ENCODE results near the gene TMTC1. TPM values are rescaled to one million over a fixed set of nuclear protein-coding genes. Genes with fewer than 3 reads are reported as not detected.

Gene TMTC1
- total and polyA plus RNA-seq, 5 donors from 2014 or later: not detected

DNA sequence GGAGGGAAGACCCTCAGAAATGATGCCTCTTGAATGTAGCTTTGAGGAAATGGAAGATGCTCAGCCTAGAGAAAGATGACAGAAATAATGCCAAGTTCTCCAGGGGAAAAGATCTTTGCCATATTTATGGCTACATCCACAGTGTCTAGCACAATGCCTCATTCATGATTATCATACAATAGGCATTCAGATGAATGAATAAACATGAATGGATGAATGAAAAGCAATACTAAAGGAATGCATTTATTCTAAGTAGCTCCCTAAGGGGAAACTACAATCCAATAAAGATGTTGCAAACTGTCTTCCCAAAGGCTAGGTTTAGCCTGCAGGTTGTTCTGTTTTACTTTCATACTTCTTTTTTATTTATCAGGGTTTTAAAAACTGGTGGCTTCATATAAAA, 12.0 kb downstream of the TMTC1 start:
- H3K4me3 ChIP-seq (ENCODE audit: low read depth, low read length): no peak overlapping the region
- no peaks in the 10 kb centered on the region for H3K4me1 Mint-ChIP-seq
- no peak overlapping the region for H3K27ac ChIP-seq (ENCODE audit: insufficient read depth, low read length, poor library complexity, severe bottlenecking)
- no peak overlapping the region for H3K27ac Mint-ChIP-seq
- peaks cover 8% of the 10 kb centered on the region for H3K27me3 Mint-ChIP-seq
- no peaks in the 10 kb centered on the region for H3K36me3 ChIP-seq (ENCODE audit: control insufficient read depth, insufficient read depth, low read length)
- ATAC-seq (ENCODE audit: low read depth in 2 of 2) (no peak), DNase-seq (no peak)
- no peaks in the 10 kb centered on the region for H3K4me1 ChIP-seq (ENCODE audit: control insufficient read depth, insufficient read depth, low read length, poor library complexity, severe bottlenecking)
- H3K9me3 Mint-ChIP-seq: peaks cover 0 to 14% (median 7%) of the 10 kb centered on the region in 7 donors
- H3K27me3 ChIP-seq (ENCODE audit: control insufficient read depth, insufficient read depth, low read length): no peaks in the 10 kb centered on the region
- no peaks in the 10 kb centered on the region for H3K9me3 ChIP-seq (ENCODE audit: control insufficient read depth in 2 of 2, low read length in 2 of 2)
- no peak overlapping the region for H3K4me3 Mint-ChIP-seq
- no peaks in the 10 kb centered on the region for H3K36me3 Mint-ChIP-seq

DNA sequence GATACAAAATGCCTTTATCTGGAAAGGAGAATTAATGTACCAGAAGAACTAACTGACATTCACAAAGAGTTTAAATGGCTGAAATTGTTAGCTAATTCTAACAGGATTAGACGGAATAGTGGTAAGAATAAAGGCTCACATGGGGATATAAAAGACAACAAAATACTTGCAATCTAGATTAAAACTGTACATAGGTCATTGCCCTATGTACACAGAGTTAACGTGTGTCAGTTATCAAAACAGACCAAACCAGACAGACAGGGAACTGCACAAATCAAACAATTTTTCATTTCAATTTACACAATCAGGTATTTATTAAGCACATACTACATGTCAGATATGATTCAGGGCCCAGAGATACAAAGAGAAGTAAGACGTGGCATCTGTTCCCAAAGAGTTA, 12.6 kb downstream of the TMTC1 start:
- H3K27ac ChIP-seq (ENCODE audit: insufficient read depth, low read length, poor library complexity, severe bottlenecking): no peak overlapping the region
- H3K9me3 Mint-ChIP-seq: peaks cover 0 to 12% (median 7%) of the 10 kb centered on the region in 7 donors
- DNase-seq (no peak), ATAC-seq (ENCODE audit: low read depth in 2 of 2) (no peak)
- no peak overlapping the region for H3K4me3 ChIP-seq (ENCODE audit: low read depth, low read length)
- no peak overlapping the region for H3K4me3 Mint-ChIP-seq
- no peaks in the 10 kb centered on the region for H3K27me3 ChIP-seq (ENCODE audit: control insufficient read depth, insufficient read depth, low read length)
- H3K36me3 Mint-ChIP-seq: no peaks in the 10 kb centered on the region
- no peaks in the 10 kb centered on the region for H3K4me1 Mint-ChIP-seq
- no peak overlapping the region for H3K27ac Mint-ChIP-seq
- peaks cover 8% of the 10 kb centered on the region for H3K27me3 Mint-ChIP-seq
- H3K4me1 ChIP-seq (ENCODE audit: control insufficient read depth, insufficient read depth, low read length, poor library complexity, severe bottlenecking): no peaks in the 10 kb centered on the region
- H3K9me3 ChIP-seq (ENCODE audit: control insufficient read depth in 2 of 2, low read length in 2 of 2): no peaks in the 10 kb centered on the region
- no peaks in the 10 kb centered on the region for H3K36me3 ChIP-seq (ENCODE audit: control insufficient read depth, insufficient read depth, low read length)

DNA sequence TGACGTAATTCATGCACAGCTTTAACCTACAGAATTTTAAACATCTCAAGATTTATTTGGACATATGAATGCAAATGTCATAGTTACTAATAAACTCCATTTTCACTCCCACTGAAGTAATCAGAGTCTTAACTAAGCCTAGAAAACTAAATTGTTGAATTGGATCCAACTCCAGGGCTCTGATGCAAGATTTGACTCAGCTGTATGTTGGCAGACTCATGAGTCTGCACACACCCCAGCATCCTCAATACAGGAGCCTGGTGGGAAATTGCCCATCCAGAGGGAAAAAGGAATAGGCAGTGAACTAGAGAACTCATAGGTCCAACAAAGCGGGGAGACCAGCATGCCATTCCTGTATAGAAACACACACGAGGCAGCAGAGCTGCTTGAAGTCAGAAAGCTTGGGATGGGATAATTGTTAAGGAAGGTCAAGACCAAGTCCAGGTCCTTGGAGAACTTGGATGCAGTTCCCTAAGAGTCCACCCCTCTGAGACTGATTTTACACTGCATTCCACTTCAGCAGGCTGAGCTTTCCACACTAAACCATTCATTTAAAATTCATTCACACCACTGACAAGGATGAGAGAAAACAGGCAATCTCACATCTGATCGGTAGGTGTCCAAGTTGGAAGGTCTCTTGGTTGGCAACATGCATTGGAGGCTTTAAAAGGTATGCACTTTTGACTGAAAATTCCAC, 14.4 kb downstream of the TMTC1 start:
- Mint-ChIP-seq H3K27ac (no peak overlapping the region), H3K4me1 (no peaks in the 10 kb centered on the region), H3K4me3 (no peak overlapping the region), H3K9me3 (peaks cover 0 to 3% (median 0%) of the 10 kb centered on the region in 7 donors), H3K27me3 (peaks cover 8% of the 10 kb centered on the region), H3K36me3 (no peaks in the 10 kb centered on the region)
- H3K4me3 ChIP-seq (ENCODE audit: low read depth, low read length): no peak overlapping the region
- H3K27me3 ChIP-seq (ENCODE audit: control insufficient read depth, insufficient read depth, low read length): no peaks in the 10 kb centered on the region
- no peaks in the 10 kb centered on the region for H3K36me3 ChIP-seq (ENCODE audit: control insufficient read depth, insufficient read depth, low read length)
- ATAC-seq (ENCODE audit: low read depth in 2 of 2) (no peak), DNase-seq (no peak)
- no peak overlapping the region for H3K27ac ChIP-seq (ENCODE audit: insufficient read depth, low read length, poor library complexity, severe bottlenecking)
- no peaks in the 10 kb centered on the region for H3K4me1 ChIP-seq (ENCODE audit: control insufficient read depth, insufficient read depth, low read length, poor library complexity, severe bottlenecking)
- H3K9me3 ChIP-seq (ENCODE audit: control insufficient read depth in 2 of 2, low read length in 2 of 2): no peaks in the 10 kb centered on the region

DNA sequence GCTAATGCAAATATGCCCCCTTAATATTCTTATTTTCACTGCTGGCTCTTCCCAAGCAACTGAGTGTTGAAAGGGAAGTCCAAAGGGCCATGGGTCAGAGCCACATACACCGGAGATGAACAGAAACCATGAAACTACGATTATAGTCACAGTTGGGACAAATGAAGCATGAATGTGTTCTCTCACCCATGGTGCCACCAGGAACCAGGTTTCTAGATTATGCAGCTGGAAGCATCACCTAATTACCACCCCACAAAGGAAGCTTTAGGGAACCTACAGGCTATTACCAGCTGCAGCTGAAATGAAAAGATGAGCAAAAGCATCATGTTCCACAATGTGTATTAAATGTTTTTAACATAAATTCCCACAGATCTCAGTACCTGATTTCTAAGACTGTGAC, 15.4 kb downstream of the TMTC1 start:
- Mint-ChIP-seq H3K4me3 (no peak overlapping the region), H3K4me1 (no peaks in the 10 kb centered on the region), H3K27ac (no peak overlapping the region), H3K27me3 (no peaks in the 10 kb centered on the region), H3K36me3 (no peaks in the 10 kb centered on the region), H3K9me3 (peaks cover 0 to 3% (median 0%) of the 10 kb centered on the region in 7 donors)
- Histone ChIP-seq H3K36me3 (ENCODE audit: control insufficient read depth, insufficient read depth, low read length) (no peaks in the 10 kb centered on the region), H3K4me3 (ENCODE audit: low read depth, low read length) (no peak overlapping the region), H3K9me3 (ENCODE audit: control insufficient read depth in 2 of 2, low read length in 2 of 2) (no peaks in the 10 kb centered on the region), H3K27me3 (ENCODE audit: control insufficient read depth, insufficient read depth, low read length) (no peaks in the 10 kb centered on the region), H3K4me1 (ENCODE audit: control insufficient read depth, insufficient read depth, low read length, poor library complexity, severe bottlenecking) (no peaks in the 10 kb centered on the region), H3K27ac (ENCODE audit: insufficient read depth, low read length, poor library complexity, severe bottlenecking) (no peak overlapping the region)
- no peak for DNase-seq
- ATAC-seq (ENCODE audit: low read depth in 2 of 2): no peak

DNA sequence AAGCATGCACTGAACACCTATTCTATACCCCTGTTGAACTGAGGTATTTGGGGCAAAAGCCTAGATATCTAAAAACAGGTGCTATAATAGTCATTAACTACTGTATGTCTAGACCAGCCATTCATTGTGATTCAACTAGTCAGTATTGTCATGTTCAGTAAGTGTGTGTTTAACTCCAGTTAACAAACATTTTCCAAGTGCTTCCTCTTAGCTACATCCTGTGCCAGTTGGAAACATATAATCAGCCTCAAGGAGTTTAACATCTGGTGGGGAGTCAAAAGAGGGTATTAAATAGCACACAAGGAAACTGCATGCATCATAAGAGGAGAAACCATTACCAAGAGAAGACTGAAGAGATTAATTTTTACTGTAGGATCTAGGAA, 20.4 kb downstream of the TMTC1 start:
- no peak for ATAC-seq (ENCODE audit: low read depth in 2 of 2)
- no peak overlapping the region for H3K27ac Mint-ChIP-seq
- H3K36me3 Mint-ChIP-seq: no peaks in the 10 kb centered on the region
- H3K27me3 Mint-ChIP-seq: no peaks in the 10 kb centered on the region
- H3K9me3 ChIP-seq (ENCODE audit: control insufficient read depth in 2 of 2, low read length in 2 of 2): no peaks in the 10 kb centered on the region
- H3K9me3 Mint-ChIP-seq: peaks cover 0 to 2% (median 0%) of the 10 kb centered on the region in 7 donors
- no peak for DNase-seq
- H3K4me3 Mint-ChIP-seq: no peak overlapping the region
- no peaks in the 10 kb centered on the region for H3K27me3 ChIP-seq (ENCODE audit: control insufficient read depth, insufficient read depth, low read length)
- H3K27ac ChIP-seq (ENCODE audit: insufficient read depth, low read length, poor library complexity, severe bottlenecking): no peak overlapping the region
- H3K4me3 ChIP-seq (ENCODE audit: low read depth, low read length): no peak overlapping the region
- H3K36me3 ChIP-seq (ENCODE audit: control insufficient read depth, insufficient read depth, low read length): no peaks in the 10 kb centered on the region
- H3K4me1 Mint-ChIP-seq: no peaks in the 10 kb centered on the region
- H3K4me1 ChIP-seq (ENCODE audit: control insufficient read depth, insufficient read depth, low read length, poor library complexity, severe bottlenecking): no peaks in the 10 kb centered on the region

DNA sequence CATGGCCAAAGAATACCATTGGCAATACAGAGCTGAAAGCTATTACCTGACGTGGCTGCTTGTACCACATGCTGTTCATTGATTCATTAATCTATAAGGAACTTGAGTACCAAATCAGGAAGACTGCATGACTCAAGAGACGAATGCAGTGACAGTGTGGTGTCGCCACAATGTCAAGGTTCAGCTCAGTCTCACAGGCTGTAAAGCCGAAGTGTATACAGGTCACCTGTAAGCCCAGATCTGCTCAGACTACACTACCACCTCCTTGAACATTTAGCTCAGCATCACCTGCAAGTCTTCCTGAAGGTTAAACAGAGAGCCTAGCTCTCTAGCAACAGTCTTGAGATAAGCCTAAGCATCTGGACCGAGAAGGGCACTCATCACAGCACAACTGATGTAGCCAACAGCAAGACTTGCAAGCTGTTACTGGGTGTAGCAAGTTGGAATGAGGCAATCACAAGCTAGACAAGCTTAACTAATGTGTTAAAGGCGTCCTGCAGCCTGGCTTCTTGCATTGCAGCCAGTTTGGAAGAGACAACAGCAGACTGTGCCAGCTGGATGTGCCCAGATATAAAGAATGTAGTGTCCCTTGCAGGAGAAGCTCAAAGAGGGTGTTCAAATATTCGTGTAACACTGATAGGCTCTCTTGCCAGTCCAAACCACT, 21.0 kb downstream of the TMTC1 start:
- DNase-seq: no peak
- H3K4me3 ChIP-seq (ENCODE audit: low read depth, low read length): no peak overlapping the region
- Mint-ChIP-seq H3K9me3 (peaks cover 0 to 2% (median 0%) of the 10 kb centered on the region in 7 donors), H3K27me3 (no peaks in the 10 kb centered on the region), H3K4me3 (no peak overlapping the region), H3K36me3 (no peaks in the 10 kb centered on the region), H3K27ac (no peak overlapping the region), H3K4me1 (no peaks in the 10 kb centered on the region)
- H3K9me3 ChIP-seq (ENCODE audit: control insufficient read depth in 2 of 2, low read length in 2 of 2): no peaks in the 10 kb centered on the region
- H3K27me3 ChIP-seq (ENCODE audit: control insufficient read depth, insufficient read depth, low read length): no peaks in the 10 kb centered on the region
- no peak overlapping the region for H3K27ac ChIP-seq (ENCODE audit: insufficient read depth, low read length, poor library complexity, severe bottlenecking)
- no peak for ATAC-seq (ENCODE audit: low read depth in 2 of 2)
- H3K4me1 ChIP-seq (ENCODE audit: control insufficient read depth, insufficient read depth, low read length, poor library complexity, severe bottlenecking): no peaks in the 10 kb centered on the region
- H3K36me3 ChIP-seq (ENCODE audit: control insufficient read depth, insufficient read depth, low read length): no peaks in the 10 kb centered on the region

DNA sequence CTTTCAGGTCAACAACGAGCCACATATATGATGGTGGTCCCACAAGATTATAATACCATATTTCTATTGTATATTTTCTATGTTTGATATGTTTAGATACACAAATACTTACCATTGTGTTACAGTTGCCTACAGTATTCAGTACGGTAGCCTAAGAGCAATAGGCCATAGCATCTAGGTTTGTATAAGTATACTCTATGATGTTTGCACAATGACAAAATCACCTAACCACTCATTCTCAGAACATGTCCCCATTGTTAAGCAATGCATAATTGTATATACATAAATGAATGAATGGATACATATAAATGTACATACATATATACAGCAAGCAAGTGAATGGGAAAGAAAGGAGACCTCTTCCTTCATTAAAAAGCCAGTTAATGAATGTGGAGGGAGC, 23.8 kb downstream of the TMTC1 start:
- no peak overlapping the region for H3K27ac Mint-ChIP-seq
- DNase-seq (no peak), ATAC-seq (ENCODE audit: low read depth in 2 of 2) (no peak)
- no peaks in the 10 kb centered on the region for H3K36me3 ChIP-seq (ENCODE audit: control insufficient read depth, insufficient read depth, low read length)
- H3K27ac ChIP-seq (ENCODE audit: insufficient read depth, low read length, poor library complexity, severe bottlenecking): no peak overlapping the region
- no peak overlapping the region for H3K4me3 Mint-ChIP-seq
- no peaks in the 10 kb centered on the region for H3K36me3 Mint-ChIP-seq
- H3K9me3 Mint-ChIP-seq: peaks cover 0 to 2% (median 0%) of the 10 kb centered on the region in 7 donors
- H3K9me3 ChIP-seq (ENCODE audit: control insufficient read depth in 2 of 2, low read length in 2 of 2): no peaks in the 10 kb centered on the region
- H3K4me1 ChIP-seq (ENCODE audit: control insufficient read depth, insufficient read depth, low read length, poor library complexity, severe bottlenecking): no peaks in the 10 kb centered on the region
- H3K4me1 Mint-ChIP-seq: no peaks in the 10 kb centered on the region
- H3K27me3 ChIP-seq (ENCODE audit: control insufficient read depth, insufficient read depth, low read length): no peaks in the 10 kb centered on the region
- no peak overlapping the region for H3K4me3 ChIP-seq (ENCODE audit: low read depth, low read length)
- H3K27me3 Mint-ChIP-seq: no peaks in the 10 kb centered on the region
